Erythroblast (primary cell): ENCODE data around the gene PPIL1.

ENCODE experiments used
- GATA1 ChIP-seq: IDR thresholded peaks from 2 replicates; pipeline ENCODE4 v1.6.1; 2011; ENCODE audit warnings: low read depth, mild to moderate bottlenecking, control low read depth, low read length, moderate library complexity
- POLR2A ChIP-seq: IDR thresholded peaks from 2 replicates; pipeline ENCODE4 v1.6.1; 2011; ENCODE audit warnings: mild to moderate bottlenecking, low read length

DNA sequence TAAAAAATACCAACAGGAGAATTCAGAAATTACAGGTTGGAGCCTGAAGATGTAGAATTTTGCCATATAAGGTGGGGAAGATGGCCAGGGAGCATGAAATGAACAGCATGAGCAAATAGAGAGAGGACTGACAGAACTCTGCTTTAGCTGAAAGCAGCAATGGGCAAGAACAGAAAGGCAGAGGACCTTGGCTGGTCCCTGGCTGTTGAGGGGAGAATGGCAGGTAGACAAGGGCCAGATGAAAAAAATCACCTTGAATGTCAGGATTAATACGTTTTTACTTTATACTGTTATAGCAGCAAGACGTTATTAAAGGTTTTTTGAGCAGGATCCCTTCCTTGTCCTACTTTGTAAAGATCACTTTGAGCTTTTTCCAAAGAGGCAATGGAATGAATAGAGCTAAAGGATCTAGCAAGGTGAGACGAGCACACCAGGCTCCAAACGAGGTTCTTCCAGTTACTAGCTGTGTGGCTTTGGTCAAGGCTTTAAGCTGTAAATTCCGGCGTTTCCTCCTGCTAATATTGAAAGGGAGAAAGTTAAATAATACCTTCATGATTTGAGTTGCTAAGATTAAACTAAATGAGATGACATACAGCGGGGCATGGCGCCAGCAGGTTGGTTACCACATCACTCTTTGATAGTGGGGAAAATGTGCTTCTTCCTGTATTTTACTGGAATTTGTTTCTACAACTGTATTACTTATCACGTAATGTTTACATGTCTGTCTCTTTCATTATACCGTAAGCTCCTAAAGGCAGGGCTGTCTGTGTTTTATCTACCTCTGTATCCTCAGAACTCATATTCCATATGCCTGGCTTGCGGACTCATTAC lies 776 bp downstream of the PPIL1 start:
- TF ChIP-seq POLR2A (no peak), GATA1 (no peak)
